Left forelimb (tissue), 1 donor: Measurements from ENCODE around the gene EXOG.

Experiments used
- DNase-seq: peaks from one replicate; pipeline ENCODE4 v3.0.0-alpha.2; 2018; ENCODE audit warnings: low spot score

Gene EXOG

GRCh38 chr3:38510631-38511030, 14.5 kb downstream of the EXOG start:
- DNase-seq, result no peak

GRCh38 chr3:38511546-38511945, 15.4 kb downstream of the EXOG start:
- no peak for DNase-seq

GRCh38 chr3:38515367-38515766, 19.2 kb downstream of the EXOG start:
- DNase-seq, result no peak

- no peak for DNase-seq
These were observed 20.5 kb downstream of the EXOG start for GRCh38 chr3:38516669-38517068.

- DNase-seq, result no peak
These were observed 22.9 kb downstream of the EXOG start for GRCh38 chr3:38519000-38519399.

- DNase-seq, result no peak
These were observed 23.5 kb downstream of the EXOG start for GRCh38 chr3:38519651-38520050.

- DNase-seq, result no peak
These were observed 25.3 kb downstream of the EXOG start for GRCh38 chr3:38521391-38521987.

- DNase-seq, result no peak
These were observed 25.9 kb downstream of the EXOG start for GRCh38 chr3:38522002-38522401.

- DNase-seq, result no peak
These were observed 28.1 kb downstream of the EXOG start for GRCh38 chr3:38524141-38524739.

- DNase-seq, result no peak
These were observed 30.7 kb downstream of the EXOG start for GRCh38 chr3:38526792-38527191.

GRCh38 chr3:38528457-38528856, 32.3 kb downstream of the EXOG start:
- DNase-seq, result no peak

GRCh38 chr3:38532529-38532928, 36.4 kb downstream of the EXOG start:
- DNase-seq, result no peak

- DNase-seq, result no peak
These were observed 37.3 kb downstream of the EXOG start for GRCh38 chr3:38533285-38533976.

GRCh38 chr3:38534180-38534579, 38.0 kb downstream of the EXOG start:
- no peak for DNase-seq

- no peak for DNase-seq
These were observed 38.5 kb downstream of the EXOG start for GRCh38 chr3:38534604-38535003.

- DNase-seq, result no peak
These were observed 40.5 kb downstream of the EXOG start for GRCh38 chr3:38536671-38537070.

- no peak for DNase-seq
These were observed 42.7 kb downstream of the EXOG start for GRCh38 chr3:38538773-38539353.

GRCh38 chr3:38541806-38542205, 45.7 kb downstream of the EXOG start:
- DNase-seq, result no peak

GRCh38 chr3:38542401-38543298, 46.5 kb downstream of the EXOG start:
- DNase-seq, result no peak

GRCh38 chr3:38543586-38543985, 47.4 kb downstream of the EXOG start:
- DNase-seq, result no peak

GRCh38 chr3:38544926-38545325, 48.8 kb downstream of the EXOG start:
- no peak for DNase-seq

GRCh38 chr3:38545550-38545949, 49.4 kb downstream of the EXOG start:
- DNase-seq, result no peak
